GM19328 (cell line): Measurements from ENCODE around the gene ALDH18A1.

ENCODE experiments used
- ATAC-seq: cut with Tn5 transposase; IDR thresholded peaks from one replicate; pipeline ENCODE4 v1.9.1; 2021; ENCODE audit warnings: mild to moderate bottlenecking, moderate library complexity; ENCODE audit not compliant: unreplicated experiment

ALDH18A1 gene

GRCh38 chr10:95588025-95588424 lies 68.5 kb downstream of the ALDH18A1 start:
- ATAC-seq = no peak

- ATAC-seq = no peak
Observed at GRCh38 chr10:95579835-95580535, 76.5 kb downstream of the ALDH18A1 start.

GRCh38 chr10:95579292-95579691 lies 77.2 kb downstream of the ALDH18A1 start:
- ATAC-seq = no peak

DNA sequence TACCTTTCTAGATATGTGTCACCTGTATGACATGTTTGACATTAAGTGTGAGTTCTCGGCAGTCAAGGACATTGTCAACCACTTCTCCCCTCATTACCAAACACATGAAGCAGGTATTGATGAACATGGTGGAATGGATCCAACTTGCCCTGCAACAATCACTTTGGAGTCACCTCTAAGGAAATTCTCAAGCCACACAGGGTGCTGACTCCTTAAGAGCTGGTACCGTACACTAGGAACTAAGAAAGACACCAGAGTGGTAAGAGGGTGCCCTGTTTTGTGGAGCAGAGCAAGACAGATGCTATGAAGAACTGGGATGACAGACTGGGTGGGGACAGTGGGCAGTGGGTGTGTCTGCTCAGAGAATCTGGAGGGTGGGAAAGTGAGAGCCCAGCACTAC lies 77.9 kb downstream of the ALDH18A1 start:
- no peak for ATAC-seq

GRCh38 chr10:95574649-95575365 lies 81.7 kb downstream of the ALDH18A1 start:
- ATAC-seq = no peak

GRCh38 chr10:95573964-95574604 lies 82.4 kb downstream of the ALDH18A1 start:
- ATAC-seq = no peak

DNA sequence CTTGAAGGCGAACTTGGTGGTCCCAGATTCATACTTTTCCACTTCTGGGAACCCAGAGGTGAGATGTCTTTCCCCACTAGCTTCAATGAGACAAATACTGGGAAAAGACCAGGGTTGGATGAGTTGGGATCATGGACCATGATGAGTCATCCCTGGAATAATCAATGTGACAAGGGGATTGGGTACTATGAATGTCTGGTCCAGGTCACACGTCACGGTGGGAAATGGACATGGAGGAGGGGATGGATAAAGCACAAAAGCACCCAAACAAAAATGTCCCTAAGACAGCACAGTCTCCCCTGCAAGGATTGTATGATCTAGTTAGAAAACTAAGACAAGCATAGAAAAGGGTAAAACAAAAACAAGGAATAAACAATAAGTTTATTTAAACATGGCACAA lies 83.0 kb downstream of the ALDH18A1 start:
- ATAC-seq = no peak

DNA sequence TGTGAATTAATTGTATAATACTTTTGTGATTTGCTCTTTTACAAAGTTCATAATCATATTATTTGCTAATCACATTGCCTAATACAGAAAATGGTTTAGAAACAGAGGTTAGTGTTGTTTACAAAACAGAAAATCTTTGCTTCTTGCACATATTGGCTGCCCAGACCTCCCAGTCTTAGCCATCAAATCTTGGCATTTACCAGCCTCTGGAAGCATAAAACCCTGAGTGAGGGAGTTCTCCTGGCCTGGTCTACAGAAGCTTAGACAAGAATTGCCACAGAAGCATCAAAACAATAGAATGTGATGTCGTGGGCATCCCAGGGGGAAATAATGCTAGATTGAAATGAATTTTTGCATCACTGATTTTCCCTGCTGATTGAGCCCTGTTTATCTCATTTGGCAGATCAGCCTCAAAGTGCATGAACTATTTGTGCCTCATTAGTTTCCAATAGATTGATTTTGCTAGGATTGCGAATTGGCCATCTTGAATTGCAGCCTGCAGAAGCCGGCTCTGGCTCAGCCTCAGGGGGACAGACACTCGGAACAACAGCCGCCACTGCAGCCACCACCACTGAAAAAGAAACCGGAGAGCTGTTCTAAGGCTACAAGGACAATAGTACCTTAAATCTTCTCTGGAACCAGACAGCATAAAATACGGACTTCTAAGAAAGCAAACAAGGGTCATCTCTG lies 84.2 kb downstream of the ALDH18A1 start:
- ATAC-seq = no peak

DNA sequence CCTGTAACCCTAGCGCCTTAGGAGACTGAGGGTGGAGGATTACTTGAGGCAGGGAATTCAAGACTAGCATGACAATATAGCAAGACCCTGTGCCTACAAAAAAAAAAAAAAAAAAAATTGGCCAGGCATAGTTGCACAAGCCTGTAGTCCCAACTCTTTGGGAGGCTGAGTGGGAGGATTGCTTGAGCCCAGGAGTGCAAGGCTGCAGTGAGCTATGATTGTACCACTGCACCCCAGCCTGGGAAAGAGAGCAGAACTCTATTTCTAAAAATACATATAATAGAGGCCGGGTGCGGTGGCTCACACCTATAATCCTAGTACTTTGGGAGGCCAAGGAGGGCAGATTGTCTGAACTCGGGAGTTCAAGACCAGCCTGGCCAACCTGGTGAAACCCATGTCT lies 85.1 kb downstream of the ALDH18A1 start:
- no peak for ATAC-seq

GRCh38 chr10:95569368-95569767 lies 87.1 kb downstream of the ALDH18A1 start:
- ATAC-seq = no peak

- ATAC-seq = no peak
Observed at GRCh38 chr10:95567903-95568630, 88.4 kb downstream of the ALDH18A1 start.

- no peak for ATAC-seq
Observed at GRCh38 chr10:95566136-95566535, 90.4 kb downstream of the ALDH18A1 start.

- no peak for ATAC-seq
Observed at GRCh38 chr10:95565336-95565735, 91.2 kb downstream of the ALDH18A1 start.

DNA sequence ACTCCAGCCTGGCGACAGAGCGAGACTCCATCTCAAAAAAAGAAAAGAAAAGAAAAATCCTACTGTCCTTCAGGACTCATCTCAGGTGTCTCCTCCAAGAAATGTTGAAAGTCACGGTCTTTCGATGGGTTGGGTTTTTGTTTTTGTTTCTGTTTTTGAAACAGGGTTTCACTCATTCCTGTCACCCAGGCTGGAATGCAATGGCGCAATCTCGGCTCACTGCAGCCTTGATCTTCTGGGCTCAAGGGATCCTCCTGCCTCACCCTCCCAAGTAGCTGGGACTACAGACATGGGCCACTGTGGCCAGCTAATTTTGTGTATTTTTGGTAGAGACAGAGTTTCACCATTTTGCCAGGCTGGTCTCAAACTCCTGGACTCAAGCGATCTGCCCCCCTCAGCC lies 92.2 kb downstream of the ALDH18A1 start:
- ATAC-seq = no peak

DNA sequence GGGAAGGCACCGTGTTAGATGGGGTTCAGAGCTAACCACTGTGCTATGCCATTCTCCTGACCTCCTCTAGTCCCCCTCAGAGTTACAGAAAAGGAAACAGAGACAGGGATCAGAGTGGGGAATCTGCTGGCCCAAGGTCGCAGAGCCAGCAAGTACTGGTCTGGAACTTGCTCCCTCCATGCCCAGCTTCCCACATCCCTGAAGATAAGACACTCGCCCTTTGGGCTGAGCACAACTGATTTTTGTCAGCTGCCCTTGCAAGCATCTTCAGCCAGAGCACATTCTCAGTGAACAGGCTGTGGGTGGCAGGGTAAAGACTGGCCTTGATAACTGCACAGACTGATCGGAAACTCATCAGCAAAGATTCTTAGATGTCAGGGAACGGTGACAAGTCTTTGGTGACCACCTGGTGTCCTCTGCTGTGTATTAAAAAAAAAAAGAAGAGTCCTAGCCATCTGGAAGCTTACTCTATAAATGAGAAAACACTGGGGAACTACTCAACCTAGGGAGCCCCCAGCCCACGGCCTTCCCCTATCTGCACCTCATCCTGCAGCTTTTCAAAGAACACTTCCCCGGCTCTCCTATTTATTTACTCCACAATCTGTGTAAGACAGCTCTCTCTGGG lies 94.1 kb downstream of the ALDH18A1 start:
- ATAC-seq = no peak

- no peak for ATAC-seq
Observed at GRCh38 chr10:95561864-95562177, 94.7 kb downstream of the ALDH18A1 start.

GRCh38 chr10:95561177-95561863 lies 95.2 kb downstream of the ALDH18A1 start, which contains the start of gene SORBS1:
SORBS1 (minus strand) TSS chr10:95561371; CDS start chr10:95441135, 120,236 bp downstream.
- ATAC-seq = peak; percentile 100

GRCh38 chr10:95560278-95561176 lies 96.0 kb downstream of the ALDH18A1 start:
- ATAC-seq = no peak

DNA sequence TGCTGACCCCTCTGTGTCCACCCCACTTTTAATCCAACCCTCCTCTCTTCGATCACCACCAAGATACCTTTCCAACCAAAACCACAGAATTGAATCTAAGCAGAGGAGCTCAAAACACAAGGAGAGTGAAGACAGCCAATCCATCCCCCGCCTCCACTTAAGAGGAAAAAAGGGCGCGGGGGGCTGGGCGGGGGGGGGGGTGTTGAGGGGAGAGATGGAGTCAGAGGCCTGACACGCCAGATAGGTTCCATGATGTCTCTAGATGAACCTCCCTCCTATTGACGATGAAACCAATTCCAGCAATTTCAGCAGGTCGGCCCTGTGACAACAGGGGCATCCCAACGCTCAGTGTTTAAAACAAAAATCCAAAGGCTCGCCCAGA lies 96.6 kb downstream of the ALDH18A1 start:
- ATAC-seq = no peak
